ENCODE measurements around the gene LPAR1.

The LPAR1 gene

DNA sequence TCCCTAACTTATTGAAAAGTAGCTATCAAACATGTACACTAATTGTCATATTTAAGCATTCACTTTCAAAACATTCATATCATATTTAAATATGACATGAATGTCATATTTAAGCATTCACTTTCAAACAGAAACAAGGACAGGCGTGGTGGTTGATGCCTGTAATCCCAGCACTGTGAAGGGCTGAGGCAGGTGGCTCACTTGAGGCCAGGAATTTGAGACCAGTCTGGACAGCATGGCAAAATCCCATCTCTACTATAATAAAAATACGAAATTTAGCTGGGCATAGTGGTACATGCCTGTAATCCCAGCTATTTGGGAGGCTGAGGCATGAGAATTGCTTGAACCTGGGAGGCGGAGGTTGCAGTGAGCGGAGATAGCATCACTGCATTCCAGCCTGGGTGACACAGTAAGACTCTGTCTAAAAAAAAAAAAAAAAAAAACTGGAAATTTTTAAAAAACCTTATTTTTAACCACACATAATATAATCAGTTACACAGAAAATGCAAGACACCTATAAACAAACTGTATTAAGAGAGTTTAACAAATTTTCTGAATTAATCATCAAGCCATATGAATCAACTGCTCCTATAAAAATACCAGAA is 88.1 kb downstream of the LPAR1 start:
- DNase-seq, result no peak

DNA sequence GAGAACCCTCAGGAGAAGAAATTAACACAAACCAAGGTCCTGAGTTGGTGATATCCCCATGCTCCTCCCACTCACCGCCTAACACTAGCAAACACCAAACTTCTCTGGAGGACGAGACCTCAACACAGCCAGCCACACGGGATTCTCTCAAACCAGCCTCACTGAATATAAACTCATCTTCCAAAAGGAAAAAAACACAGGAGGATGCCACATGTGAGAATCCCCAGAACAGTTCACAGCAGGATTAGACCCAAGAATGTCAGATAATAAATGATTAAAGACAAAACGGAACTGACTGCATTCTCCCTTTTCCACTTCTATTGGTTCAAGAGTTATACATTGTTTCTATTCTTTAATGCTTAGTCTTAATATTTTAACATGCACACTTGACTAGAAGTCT is 89.2 kb downstream of the LPAR1 start:
- DNase-seq, result no peak

DNA sequence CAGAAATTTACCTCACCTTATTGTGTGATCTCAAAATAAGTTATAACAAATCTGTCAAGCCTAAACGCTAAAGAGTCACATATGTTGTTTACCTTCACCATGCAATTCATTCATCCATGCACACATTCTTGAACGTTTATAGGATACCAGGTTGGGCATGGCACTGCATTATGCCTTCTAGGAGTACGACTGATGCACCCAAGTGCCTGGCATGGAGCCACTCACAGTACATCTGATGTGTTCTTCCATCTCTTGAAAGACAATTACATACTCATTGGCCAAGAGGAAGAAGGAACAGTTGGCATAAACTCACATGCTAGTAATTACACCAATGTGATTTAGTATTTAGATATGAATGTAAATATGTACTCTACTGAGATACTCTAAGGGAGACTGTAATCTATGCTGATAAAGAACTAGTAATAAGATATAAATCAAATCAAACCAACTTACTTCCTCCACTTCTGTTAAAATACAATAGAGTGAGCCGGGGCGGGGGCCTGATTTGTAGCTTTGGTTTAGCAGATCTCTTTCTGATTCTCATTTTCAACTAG is 90.7 kb downstream of the LPAR1 start:
- DNase-seq, result no peak

DNA sequence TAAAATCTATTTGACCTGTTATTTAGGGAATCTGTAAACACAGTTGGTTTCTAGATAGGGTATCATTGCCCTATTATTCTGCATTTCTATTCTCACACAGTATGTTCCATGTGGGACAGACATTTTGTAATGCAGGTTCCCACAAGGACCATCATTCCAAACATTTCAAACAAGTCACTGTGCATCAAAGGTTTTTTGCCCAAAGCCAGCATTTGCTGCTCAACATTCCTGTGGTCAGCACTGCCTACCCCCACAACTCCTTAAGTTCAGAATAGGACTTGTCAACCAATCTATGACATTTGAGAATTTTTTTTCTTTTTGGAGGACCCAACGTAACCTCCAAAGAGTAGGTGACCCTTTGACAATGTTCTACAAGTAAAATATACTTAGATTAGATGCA is 95.7 kb downstream of the LPAR1 start:
- no peak for DNase-seq

DNA sequence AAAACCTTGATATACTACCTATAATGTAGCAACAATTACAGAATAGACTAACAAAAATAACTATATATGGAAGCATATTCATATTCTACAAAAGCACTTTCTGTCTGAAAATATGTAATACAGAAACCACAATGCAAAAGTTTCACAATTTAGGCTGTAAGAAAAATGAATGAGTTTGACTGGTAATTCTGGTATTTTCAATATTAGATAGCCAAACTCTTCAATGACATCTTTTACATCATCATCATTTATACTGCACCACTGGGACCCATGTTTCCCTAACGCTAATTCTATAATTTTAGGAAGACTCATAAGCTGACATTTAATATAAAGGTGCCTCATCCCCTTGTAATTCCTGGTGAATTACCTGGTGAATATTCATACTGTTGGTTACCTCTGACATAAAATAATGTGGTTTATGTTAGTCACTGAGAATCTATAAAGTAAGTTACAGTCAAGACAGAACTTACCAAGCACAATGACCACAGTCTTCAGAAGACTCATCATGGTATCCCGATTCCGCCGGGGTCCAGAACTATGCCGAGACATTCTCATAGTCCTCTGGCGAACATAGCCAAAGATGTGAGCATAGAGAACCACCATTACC is 97.2 kb downstream of the LPAR1 start:
- no peak for DNase-seq

DNA sequence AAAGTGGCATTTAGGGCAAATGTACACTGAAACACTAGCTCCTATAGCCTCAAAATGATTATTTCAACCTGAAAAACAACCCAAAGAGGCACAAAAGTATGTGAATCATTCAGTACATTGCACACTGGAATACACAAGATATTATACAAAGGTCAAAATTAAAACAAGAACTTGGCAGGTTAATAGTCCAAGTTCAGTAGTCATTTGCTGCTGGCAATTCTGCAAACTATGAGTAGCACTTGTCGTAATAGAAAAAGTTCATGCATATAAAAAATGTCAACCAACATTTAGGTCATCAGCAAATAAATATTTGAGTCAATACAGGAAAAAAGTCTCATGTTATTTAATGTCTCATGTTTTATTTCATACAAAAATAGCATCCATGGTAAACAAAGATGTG is 98.7 kb downstream of the LPAR1 start:
- DNase-seq, result no peak

DNA sequence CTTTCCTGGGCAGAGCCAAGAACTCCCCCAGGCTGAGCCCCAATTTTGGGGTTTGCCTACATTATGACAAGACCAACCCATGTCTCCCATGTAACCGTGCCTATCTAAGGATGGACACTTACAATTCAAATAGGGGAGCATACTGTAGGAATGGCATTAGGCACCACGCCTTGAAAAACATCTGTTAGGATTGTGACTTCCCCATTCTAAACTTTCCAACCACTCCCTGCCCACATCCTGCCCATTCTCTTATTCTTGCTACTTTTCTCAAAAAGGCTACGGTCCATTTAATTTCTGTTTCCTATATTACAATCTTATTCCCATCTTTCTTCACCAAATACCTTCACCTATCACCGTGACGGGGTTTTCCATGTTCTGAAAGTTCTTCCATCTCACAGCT is 99.2 kb downstream of the LPAR1 start:
- DNase-seq, result no peak

DNA sequence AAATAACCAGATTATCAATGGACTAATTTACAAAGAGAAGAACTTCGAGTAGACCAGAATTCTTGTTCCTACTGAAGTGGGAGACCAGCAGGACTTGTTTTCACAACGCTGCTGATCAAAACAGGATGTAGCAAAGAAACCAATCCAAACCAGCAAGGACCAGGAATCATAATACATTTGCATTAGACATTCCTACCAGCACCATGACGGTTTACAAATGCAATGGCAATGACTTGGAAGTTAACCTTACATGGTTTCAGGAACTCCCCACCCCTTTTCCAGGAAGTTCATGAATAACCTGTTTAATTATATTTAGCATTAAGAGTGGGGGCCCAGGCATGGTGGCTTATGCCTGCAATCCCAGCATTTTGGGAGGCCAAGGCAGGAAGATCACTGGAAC is 100.0 kb downstream of the LPAR1 start:
- DNase-seq, result no peak

DNA sequence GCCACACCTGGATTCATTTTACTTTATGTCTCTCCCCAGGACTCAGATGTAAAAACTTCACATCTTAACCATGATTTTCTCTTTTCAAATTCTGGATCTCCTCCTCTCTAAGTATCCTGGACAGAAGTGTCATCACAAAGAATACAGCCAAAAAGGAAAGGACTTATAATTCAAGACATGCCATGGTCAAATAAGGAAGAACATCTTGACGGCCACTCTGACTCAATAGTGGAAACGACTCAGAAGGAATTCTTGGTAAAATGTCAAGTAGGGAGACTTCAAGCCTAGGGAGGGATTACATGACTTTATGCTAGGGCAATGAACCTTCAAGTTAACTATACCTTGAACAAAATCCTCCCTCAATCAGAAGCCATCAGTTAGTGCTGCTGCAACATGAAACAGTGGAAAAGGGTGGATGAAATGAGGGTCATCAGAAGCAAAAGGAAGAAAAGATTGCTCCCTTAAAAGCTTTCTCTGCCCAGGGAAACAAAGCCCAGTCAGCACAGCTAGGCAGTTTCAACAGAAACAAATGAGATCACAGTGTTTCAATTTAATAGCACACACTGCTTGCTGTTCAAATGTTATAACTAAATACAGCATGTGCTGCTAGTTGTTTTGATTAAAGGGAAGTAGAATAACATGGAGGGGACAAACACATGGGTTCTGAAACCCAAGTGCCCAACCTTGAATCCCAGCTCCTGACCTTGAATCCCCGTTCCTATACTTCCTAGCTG is 101.4 kb downstream of the LPAR1 start:
- DNase-seq, result no peak

DNA sequence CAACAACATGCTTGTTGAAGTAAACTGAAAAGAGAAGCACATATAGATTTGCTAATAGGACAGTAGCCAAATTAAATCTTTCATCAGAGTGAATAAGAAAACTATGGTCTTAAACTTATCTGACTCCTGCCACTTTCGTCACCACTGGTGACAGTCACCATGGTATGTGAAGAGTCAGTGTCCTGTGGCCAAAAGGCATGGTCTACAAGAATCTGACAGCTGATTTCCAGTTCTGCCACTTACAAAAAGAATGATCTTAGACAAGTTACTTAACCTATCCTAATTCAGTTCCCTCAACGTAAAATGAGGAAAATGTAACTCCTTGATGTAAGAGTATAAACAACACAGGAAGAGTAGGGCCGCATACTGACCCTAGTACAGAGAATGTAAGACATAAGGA is 102.0 kb downstream of the LPAR1 start:
- no peak for DNase-seq

DNA sequence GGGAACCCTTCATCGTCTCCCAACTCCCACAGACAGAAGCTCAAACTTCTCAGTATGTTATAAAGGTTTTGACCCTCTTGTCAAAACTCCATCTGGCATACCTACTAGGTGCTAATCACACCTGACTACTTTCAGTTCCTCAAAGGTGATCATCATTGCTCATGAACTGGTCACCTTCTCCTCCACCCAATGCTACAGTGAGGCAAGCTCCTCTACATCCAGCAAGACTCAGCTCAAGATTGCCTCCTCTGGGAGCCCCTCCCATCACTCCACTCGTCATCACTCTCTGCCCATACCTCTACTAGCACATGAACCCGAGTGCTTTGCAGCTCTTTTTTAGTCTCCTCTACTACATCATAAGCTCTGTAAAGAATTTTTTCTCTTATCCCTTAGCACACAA is 102.4 kb downstream of the LPAR1 start:
- no peak for DNase-seq

DNA sequence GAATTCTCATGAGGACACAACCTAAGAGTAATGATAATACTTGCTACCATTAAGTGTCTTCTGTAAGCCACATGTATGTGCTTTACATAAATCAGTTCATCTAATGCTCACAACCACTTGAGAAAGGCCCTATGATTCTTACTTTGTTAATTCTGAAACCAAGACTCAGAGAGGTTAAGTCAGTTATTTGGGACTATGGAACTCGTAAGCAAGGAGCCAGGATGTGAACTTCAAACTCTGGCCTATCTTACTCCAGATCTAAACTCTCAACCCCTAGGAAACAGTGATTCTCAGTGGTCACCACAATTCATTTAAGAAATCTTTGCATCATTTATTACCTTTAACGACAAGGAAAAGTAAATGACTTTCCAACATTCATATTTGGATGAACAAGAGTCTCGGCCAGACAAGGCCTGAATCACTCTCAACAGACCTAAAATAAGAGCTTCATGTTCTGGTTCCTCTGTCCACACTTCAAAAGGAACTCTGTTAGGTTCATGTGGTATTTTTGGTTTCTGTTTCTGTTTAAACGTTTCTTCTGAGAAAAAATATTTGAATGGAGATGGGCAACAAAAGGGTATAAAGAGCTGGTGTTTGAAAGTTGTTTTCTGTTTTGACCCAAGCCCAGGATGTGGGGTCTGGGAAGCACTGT is 104.8 kb downstream of the LPAR1 start:
- DNase-seq, result no peak

DNA sequence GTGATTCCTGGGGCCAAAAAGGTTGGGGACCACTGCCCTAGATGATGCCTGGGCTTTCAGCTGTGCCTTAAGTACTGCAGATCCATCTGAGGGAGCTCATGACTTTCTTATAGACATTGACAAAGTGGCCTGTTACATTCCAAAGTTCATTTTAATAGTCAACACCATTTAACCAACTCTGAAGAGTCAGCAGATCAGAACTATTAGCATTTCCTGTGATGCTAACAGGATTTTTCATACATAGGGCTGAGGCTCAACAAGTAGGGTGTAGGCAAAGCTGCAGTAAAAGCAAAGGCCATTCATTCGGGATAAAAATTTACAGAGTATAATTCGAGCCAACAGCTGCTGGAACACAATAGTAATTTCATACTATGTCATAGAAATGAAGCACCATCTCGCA is 105.4 kb downstream of the LPAR1 start:
- no peak for DNase-seq

DNA sequence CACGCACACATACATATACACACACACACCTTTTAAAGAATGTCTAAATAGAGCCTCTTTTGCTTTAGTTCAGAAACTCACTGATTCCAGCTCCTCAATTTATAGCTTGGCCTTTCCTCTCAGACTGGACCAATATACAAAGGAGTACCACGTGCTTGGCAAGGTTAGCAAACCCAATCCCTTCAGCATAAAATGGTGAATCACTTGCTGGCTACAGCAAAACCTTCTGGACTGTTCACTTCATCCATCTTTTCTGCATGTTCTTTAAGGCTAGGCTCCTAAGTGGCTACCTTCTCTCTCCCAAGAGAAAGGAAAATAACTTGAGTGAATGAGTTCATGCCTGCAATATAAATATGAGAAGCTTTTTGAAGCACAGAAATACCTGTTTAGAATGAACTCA is 109.7 kb downstream of the LPAR1 start:
- DNase-seq, result no peak

DNA sequence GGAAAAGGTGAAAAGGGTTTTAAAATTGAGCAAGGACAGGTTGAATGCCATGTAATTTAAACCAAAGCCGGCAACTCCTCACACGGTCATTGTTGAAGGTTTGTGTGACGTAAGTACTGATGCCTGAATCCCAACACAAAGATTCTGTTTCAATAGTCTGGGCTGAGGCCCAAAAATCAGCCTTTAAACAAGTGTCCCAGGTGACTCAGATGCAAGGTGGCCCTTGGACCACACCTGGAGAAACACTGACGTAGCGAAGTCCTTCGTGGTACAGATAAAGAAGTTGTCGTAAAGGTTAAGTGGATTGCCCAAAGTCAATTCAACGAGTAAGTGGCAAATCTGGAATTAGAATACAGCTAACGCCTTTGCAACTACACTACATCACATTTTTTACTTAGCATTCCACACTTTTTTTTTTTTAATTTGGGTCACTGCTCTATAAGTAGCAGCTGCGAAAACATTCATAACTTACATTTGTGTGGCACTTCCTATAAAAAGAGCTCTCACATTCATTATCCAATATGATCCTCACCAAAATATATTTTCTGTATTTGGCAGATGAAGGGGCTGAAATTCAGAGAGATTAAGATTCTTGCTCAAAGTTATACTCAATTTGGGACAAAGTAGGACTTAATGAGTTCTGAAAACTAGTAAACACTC is 111.3 kb downstream of the LPAR1 start:
- DNase-seq, result no peak

DNA sequence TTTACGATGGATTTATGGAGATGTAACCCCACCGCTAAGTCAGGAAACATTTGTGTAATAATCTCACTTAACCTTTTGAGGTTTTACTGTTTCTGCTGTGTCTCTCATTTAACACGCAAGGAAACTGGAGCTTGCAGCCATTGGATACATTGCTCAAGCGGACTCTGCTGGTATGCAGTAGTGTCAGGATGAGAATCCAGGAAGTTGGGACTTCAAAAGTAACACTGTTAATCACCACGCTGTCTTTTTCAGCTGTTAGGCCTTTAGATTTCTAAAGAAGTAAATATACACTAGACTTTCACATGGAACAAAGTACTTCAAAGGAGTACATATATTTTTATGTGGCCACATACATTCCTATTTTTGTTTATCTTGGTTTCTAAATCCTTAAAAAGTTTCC is 114.7 kb downstream of the LPAR1 start:
- DNase-seq, result no peak

DNA sequence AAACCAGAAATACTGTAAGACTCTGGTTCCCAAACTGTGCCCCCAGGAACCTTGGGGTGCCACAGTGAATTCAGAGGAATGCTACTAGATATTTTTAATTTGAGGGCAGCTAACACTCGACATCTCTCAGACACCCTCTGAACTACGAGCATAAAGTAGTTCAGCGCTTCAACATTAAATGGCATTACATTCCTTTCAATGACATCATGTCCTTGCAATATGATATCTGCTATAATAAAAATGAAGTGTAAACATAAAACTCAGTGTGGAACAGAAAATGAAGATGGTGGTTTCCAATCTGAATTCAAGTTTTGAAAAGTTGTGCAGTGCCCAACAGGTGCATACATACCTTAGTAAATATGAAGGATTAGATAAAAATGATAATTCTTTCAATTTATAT is 116.1 kb downstream of the LPAR1 start:
- no peak for DNase-seq

DNA sequence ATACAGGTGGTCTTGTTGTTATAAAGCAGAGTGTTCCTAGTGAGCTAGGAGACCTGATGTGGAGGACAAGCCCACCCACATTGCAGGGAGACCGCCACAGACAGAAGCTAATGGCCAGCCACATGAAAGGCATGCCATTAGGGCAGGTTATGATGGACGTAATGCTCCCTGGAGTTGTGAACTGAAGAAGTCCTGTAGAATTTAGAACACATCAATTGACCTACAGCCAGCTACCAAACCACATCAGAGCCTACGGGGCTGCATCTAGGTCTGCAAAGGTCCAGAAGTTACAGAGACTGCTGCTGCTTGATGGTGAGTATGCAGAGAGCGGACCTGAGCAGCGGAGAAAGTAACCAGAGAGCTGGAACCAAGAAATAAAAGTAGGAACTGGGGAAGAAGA is 116.6 kb downstream of the LPAR1 start:
- DNase-seq, result no peak

DNA sequence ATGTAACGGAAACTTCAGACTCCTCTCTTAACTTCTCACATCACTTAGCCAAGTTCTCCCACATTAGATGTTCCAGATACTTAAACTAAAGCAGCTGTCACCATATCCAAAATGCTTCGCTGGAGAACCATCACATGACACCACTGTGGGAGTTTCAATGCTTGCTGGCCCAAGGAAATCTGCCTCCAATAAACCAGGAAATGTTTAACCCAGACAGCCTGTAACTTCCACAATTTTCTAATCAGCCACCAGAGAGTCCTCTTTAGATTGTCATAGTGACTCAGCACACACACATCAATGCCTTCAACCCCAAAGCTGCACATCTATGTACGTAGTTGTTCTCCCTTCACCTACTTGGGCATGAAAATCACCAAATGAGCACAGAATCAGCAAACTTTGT is 118.7 kb downstream of the LPAR1 start:
- DNase-seq, result no peak

DNA sequence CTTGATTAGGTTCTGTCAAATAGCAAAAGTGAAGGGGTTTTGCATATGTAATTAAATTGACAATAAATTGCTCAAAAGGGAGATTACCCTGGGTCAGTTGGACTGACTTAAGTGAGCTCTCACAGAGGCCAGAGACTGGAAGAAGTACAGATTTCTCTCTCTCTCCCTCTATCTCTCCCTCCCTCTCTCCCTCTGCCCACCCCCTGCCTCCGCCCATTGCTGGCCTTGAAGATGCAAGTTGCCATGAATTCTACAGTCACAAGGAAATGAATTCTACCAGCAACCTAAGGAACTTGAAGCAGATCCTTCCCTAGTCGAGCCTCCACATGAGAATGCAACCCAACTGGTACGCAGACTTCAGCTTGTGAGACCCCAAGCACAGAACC is 119.2 kb downstream of the LPAR1 start:
- no peak for DNase-seq

DNA sequence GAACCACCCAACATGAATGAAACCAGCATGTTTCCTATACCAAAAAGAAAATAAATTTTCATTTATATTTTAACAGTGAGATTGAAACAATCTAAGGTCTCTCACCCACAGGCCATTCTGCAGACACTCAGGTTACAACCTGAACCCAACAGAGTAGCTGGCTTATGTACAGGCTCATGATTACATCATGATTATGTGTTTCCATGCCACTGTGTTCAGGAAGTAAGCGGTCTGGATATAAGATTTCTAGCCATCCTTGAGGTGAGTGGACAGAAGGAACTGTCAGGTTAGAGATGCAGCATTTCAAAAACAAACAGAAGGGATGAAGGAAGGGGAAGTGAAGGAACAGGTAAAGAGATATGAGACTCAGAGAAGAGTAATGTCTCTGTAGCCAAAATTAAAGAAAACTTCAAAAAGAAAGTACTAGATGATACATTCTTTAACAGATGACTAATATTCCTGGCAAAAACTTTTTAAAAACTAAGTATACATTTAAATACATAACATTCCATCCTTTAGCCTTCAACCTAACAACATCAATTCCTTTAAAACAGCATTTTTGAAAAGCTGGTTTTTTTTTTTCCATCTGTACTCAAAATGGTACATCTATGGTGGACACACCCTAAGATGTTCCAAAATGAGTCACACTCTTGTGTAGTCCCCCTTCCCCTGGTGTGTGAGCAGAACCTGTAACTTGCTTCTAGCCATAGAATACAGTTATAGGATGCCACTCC is 119.8 kb downstream of the LPAR1 start:
- DNase-seq, result no peak

DNA sequence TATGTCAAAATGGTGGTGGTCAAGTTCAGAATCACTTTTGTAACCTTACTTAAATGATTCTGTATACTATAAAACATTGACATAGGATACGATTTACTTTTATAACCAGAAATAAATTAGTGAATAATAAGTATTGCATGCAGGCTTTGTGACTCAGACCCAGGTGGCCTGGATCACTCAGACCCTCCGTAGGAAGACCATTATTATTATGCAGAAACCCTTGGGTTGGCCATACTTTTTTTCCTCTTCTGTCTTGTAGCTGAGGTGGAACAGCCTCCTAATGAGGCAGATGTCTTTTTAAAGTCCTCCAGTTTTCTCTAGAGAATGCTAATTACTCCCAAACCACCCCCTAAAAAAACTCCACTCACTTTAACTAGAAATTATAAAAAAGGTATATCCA is 121.9 kb downstream of the LPAR1 start:
- DNase-seq, result no peak
